ENCODE data around the gene CSDE1.
"Not testable (repeated sequence)": the region's sequence is repeated elsewhere in the genome, so short reads cannot be mapped to it uniquely, and the experiment has no call there.

Gene CSDE1

DNA sequence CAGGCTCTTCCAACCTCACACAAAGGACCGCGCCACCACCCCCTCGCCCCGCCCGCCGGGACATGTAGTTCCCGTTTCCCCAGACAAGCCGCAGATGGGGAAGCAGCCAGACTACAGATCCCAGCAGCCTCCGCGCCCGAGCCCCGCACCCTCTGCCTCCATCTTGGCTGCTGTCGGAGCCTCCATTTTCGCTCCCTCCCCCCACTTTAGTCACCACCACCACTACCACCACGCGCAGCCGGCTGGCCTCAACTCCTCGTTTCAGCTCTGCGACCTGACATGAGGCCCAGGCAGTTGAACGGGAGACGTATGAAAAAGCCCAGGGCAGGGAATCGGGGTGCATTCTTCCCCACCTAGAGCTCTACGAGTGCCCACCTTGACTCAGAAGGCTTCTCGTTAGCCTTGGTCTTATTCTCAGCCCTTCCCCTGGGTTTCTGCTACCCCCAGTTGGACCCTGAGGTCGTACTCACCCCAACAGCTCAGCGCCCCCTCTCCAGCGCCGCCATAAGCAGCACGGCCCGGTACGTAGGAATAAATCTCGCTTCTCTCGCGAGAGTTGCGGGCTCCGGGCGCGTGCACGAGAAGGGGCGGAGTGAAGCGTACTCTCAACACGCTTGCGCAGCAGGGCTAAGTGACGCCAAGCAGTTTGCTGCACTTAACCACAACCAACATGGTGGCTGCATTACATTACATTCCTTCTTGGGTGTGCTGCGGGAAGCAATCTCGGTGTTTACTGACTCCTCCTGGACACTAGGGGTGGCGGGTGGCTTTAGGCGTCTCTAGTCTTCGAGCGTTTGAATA, at the start of gene CSDE1:
Gene CSDE1 (minus strand): TSS at position 530 of the 801 bp plus-strand sequence. CDS start 18,094 bp downstream, outside the sequence.
- DNase-seq (ENCODE audit: low spot score): peak; percentile 95
- POLR2A ChIA-PET (ENCODE audit: low non-redundant PET): interaction anchor here (0.7 to 1.0 kb wide), 3 partner anchors 38 to 64 kb away, joined by 3 to 5 read pairs (median 4); no protein-coding TSS in a partner anchor
- TF ChIP-seq, protein P1, sequence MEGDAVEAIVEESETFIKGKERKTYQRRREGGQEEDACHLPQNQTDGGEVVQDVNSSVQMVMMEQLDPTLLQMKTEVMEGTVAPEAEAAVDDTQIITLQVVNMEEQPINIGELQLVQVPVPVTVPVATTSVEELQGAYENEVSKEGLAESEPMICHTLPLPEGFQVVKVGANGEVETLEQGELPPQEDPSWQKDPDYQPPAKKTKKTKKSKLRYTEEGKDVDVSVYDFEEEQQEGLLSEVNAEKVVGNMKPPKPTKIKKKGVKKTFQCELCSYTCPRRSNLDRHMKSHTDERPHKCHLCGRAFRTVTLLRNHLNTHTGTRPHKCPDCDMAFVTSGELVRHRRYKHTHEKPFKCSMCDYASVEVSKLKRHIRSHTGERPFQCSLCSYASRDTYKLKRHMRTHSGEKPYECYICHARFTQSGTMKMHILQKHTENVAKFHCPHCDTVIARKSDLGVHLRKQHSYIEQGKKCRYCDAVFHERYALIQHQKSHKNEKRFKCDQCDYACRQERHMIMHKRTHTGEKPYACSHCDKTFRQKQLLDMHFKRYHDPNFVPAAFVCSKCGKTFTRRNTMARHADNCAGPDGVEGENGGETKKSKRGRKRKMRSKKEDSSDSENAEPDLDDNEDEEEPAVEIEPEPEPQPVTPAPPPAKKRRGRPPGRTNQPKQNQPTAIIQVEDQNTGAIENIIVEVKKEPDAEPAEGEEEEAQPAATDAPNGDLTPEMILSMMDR (conservative IDR thresholded peaks at IDR 0.05; ENCODE audit: low read depth): peak; percentile 58
- CTCF ChIA-PET: no interaction called here
- peak within 1 kb of the TSS; percentile 91 for H3K27ac ChIP-seq

DNA sequence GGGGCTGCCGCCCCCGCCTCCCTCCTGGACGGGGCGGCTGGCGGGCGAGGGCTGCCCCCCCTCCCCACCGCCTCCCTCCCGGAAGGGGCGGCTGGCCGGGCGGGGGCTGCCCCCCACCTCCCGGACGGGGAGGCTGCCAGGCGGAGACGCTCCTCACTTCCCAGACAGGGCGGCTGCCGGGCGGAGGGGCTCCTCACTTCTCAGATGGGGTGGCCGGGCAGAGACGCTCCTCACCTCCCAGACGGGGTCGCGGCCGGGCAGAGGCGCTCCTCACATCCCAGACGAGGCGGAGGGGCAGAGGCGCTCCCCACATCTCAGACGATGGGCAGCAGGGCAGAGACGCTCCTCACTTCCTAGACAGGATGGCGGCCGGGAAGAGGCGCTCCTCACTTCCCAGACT, 46.7 kb upstream of the CSDE1 start:
- CTCF ChIA-PET; DNase-seq (ENCODE audit: low spot score); POLR2A ChIA-PET (ENCODE audit: low non-redundant PET); H3K27ac ChIP-seq: not testable (repeated sequence)

DNA sequence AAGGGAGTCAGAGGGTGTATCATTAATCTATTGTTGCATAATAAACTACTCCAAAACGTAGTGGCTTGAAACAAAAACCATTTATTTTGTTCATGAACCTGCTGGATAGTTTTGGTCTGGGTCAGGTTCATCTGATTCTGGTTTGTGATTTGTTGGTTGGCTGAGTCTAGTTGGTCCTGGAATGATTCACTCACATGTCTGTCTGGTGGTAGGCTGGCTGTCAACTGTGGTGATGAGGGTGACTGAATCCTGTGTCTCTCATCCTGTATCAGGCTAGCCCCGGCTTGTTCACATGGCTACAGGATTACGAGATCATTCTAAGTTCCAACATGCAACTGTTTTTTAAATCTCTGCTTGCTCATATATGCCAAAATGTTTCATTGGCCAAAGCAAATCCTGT, 45.2 kb upstream of the CSDE1 start:
- TF ChIP-seq, protein P1 (conservative IDR thresholded peaks at IDR 0.05; ENCODE audit: low read depth): no peak
- CTCF ChIA-PET: no interaction called here
- no peak overlapping the region for H3K27ac ChIP-seq
- POLR2A ChIA-PET (ENCODE audit: low non-redundant PET): no interaction called here
- DNase-seq (ENCODE audit: low spot score): peak; percentile 89

DNA sequence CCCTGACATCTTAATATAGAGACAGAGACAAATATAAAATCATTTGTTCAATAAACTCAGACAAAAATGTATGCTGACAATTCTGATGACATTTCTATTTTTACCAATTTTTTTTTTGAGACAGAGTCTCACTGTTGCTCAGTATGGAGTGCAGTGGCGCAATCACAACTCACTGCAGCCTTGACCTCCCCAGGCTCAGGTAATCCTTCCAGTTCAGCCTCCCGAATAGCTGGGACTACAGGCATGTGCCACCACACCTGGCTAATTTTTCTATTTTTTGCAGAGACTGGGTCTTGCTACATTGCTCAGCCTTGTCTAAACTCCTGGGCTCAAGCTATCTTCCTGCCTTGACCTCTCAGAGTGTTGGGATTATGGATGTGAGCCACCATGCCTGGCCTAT, 36.3 kb upstream of the CSDE1 start:
- ChIA-PET CTCF (interaction anchor here (0.6 kb wide), 1 partner anchor 57 kb away, joined by 4 read pairs; no protein-coding TSS in a partner anchor), POLR2A (ENCODE audit: low non-redundant PET) (no interaction called here)
- TF ChIP-seq, protein P1 (conservative IDR thresholded peaks at IDR 0.05; ENCODE audit: low read depth): no peak
- no peak for DNase-seq (ENCODE audit: low spot score)
- no peak overlapping the region for H3K27ac ChIP-seq

DNA sequence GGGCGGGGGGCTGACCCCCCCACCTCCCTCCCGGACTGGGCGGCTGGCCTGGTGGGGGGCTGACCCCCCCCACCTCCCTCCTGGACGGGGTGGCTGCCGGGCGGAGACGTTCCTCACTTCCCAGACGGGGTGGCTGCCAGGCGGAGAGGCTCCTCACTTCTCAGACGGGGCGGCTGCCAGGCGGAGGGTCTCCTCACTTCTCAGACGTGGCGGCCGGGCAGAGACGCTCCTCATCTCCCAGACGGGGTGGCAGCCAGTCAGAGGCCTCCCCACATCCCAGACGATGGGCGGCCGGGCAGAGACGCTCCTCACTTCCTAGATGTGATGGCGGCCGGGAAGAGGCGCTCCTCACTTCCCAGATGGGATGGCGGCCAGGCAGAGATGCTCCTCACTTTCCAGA, 32.8 kb upstream of the CSDE1 start:
- POLR2A ChIA-PET (ENCODE audit: low non-redundant PET); CTCF ChIA-PET; H3K27ac ChIP-seq; DNase-seq (ENCODE audit: low spot score): not testable (repeated sequence)

DNA sequence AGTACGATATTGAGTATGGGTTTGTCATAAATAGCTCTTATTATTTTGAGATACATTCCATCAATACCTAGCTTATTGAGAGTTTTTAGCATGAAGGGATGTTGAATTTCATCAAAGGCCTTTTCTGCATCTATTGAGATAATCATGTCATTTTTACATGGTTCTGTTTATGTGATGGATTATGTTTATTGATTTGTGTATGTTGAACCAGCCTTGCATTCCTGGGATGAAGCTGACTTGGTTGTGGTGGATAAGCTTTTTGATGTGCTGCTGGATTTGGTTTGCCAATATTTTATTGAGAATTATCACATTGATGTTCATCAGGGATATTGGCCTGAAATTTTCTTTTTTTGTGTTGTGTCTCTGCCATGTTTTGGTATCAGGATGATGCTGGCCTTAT, 28.7 kb upstream of the CSDE1 start:
- POLR2A ChIA-PET (ENCODE audit: low non-redundant PET); DNase-seq (ENCODE audit: low spot score); H3K27ac ChIP-seq: not testable (repeated sequence)
- CTCF ChIA-PET: interaction anchor here (0.7 kb wide), 1 partner anchor 503 kb away, joined by 3 read pairs; no protein-coding TSS in a partner anchor

DNA sequence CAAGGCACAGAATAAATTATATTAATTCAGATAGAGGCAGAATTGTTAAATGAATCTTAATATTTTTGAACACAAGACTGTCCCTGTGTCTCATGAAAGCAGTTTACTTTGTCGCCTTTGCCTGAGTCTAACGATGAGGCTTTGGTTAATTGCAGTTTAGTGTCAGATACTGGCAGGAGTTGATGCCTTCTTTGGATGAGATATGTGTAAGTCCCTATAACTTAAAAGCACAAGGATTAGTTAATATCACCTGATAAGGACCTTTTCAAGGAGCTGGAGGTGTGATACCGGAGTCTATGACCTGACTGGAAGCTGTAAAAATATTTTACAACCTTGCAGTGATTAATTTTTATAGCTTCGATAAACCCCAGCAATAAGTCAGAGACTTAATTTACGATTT, 24.7 kb upstream of the CSDE1 start:
- DNase-seq (ENCODE audit: low spot score): no peak
- CTCF ChIA-PET: no interaction called here
- POLR2A ChIA-PET (ENCODE audit: low non-redundant PET): no interaction called here
- no peak overlapping the region for H3K27ac ChIP-seq
- TF ChIP-seq, protein P1 (conservative IDR thresholded peaks at IDR 0.05; ENCODE audit: low read depth): no peak
